Measurements from ENCODE around the gene KCNT1. TPM values are rescaled to one million over a fixed set of nuclear protein-coding genes. Genes with fewer than 3 reads are reported as not detected.

KCNT1 gene
- total RNA-seq, 2 experiments from 2014 or later, result not detected

GRCh38 chr9:135828656-135829055, 126.7 kb downstream of the KCNT1 start:
- DNase-seq (no peak), ATAC-seq (peak; percentile 19)
- Mint-ChIP-seq H3K36me3 (ENCODE audit: low read depth) (peaks cover 35% of the 10 kb centered on the region), H3K27ac (no peak overlapping the region), H3K4me1 (peaks cover 11% of the 10 kb centered on the region), H3K9me3 (ENCODE audit: low read depth) (peaks cover 6% of the 10 kb centered on the region), H3K4me3 (no peak overlapping the region), H3K27me3 (no peaks in the 10 kb centered on the region)
- intact Hi-C loops (cut with DNase I, micrococcal nuclease), result no loop called here
- POLR2A ChIA-PET, result no interaction called here
- CTCF ChIA-PET, result interaction anchor here (0.7 kb wide), 1 partner anchor 16 kb away, joined by 3 read pairs; no protein-coding TSS in a partner anchor

DNA sequence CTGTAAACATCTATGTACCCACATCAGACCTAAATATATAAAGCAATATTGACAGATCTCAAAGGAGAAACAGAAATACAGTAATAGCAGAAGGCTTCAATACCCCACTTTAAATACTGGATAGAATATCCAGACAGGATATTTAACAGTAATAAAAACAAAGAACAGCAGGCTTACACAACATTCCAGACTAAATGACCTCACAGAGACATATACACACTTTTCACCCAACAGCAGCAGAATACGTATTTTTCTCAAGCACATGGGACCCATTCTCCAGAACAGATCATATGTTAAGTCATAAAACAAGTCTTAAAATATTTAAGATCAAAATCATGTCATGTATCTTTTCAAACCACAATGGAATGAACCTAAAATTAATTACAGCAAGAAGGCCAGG, 128.5 kb downstream of the KCNT1 start:
- H3K27me3 Mint-ChIP-seq, result no peaks in the 10 kb centered on the region
- peaks cover 6% of the 10 kb centered on the region for H3K9me3 Mint-ChIP-seq (ENCODE audit: low read depth)
- H3K27ac Mint-ChIP-seq, result no peak overlapping the region
- DNase-seq (no peak), ATAC-seq (no peak)
- intact Hi-C loops (cut with DNase I, micrococcal nuclease), result no loop called here
- POLR2A ChIA-PET, result no interaction called here
- H3K36me3 Mint-ChIP-seq (ENCODE audit: low read depth), result peaks cover 26% of the 10 kb centered on the region
- H3K4me3 Mint-ChIP-seq, result no peak overlapping the region
- peaks cover 6% of the 10 kb centered on the region for H3K4me1 Mint-ChIP-seq
- CTCF ChIA-PET, result no interaction called here

GRCh38 chr9:135833864-135834263, 131.9 kb downstream of the KCNT1 start:
- ChIA-PET CTCF (no interaction called here), POLR2A (no interaction called here)
- peaks cover 2% of the 10 kb centered on the region for H3K9me3 Mint-ChIP-seq (ENCODE audit: low read depth)
- no peak for ATAC-seq
- H3K4me3 Mint-ChIP-seq, result no peak overlapping the region
- no peak overlapping the region for H3K27ac Mint-ChIP-seq
- H3K27me3 Mint-ChIP-seq, result no peaks in the 10 kb centered on the region
- intact Hi-C loops (cut with DNase I, micrococcal nuclease), result no loop called here
- peaks cover 14% of the 10 kb centered on the region for H3K36me3 Mint-ChIP-seq (ENCODE audit: low read depth)
- peaks cover under 1% of the 10 kb centered on the region for H3K4me1 Mint-ChIP-seq
- no peak for DNase-seq

- Mint-ChIP-seq H3K36me3 (ENCODE audit: low read depth) (peaks cover 9% of the 10 kb centered on the region), H3K27ac (no peak overlapping the region), H3K27me3 (no peaks in the 10 kb centered on the region), H3K9me3 (ENCODE audit: low read depth) (no peaks in the 10 kb centered on the region), H3K4me3 (no peak overlapping the region), H3K4me1 (no peaks in the 10 kb centered on the region)
- no peak for DNase-seq
- POLR2A ChIA-PET, result no interaction called here
- CTCF ChIA-PET, result interaction anchor here (0.6 kb wide), 1 partner anchor 56 kb away, joined by 3 read pairs; no protein-coding TSS in a partner anchor
- intact Hi-C loops (cut with DNase I, micrococcal nuclease), result no loop called here
- no peak for ATAC-seq
Observed at GRCh38 chr9:135835131-135835530, 133.1 kb downstream of the KCNT1 start.

GRCh38 chr9:135839516-135839915, 137.5 kb downstream of the KCNT1 start:
- DNase-seq, result no peak
- H3K4me3 Mint-ChIP-seq, result no peak overlapping the region
- ChIA-PET CTCF (interaction anchor here (0.8 kb wide), 1 partner anchor 528 kb away, joined by 3 read pairs; no protein-coding TSS in a partner anchor), POLR2A (no interaction called here)
- peaks cover 4% of the 10 kb centered on the region for H3K9me3 Mint-ChIP-seq (ENCODE audit: low read depth)
- H3K4me1 Mint-ChIP-seq, result peaks cover 7% of the 10 kb centered on the region
- intact Hi-C loops (cut with DNase I, micrococcal nuclease), result no loop called here
- no peak overlapping the region for H3K27ac Mint-ChIP-seq
- peaks cover 19% of the 10 kb centered on the region for H3K36me3 Mint-ChIP-seq (ENCODE audit: low read depth)
- ATAC-seq, result no peak
- no peaks in the 10 kb centered on the region for H3K27me3 Mint-ChIP-seq

- DNase-seq (no peak), ATAC-seq (no peak)
- Mint-ChIP-seq H3K4me3 (no peak overlapping the region), H3K27ac (no peak overlapping the region), H3K9me3 (ENCODE audit: low read depth) (peaks cover 8% of the 10 kb centered on the region), H3K36me3 (ENCODE audit: low read depth) (peaks cover 24% of the 10 kb centered on the region), H3K4me1 (peaks cover 7% of the 10 kb centered on the region), H3K27me3 (no peaks in the 10 kb centered on the region)
- intact Hi-C loops (cut with DNase I, micrococcal nuclease), result no loop called here
- CTCF ChIA-PET, result interaction anchor here (0.8 kb wide), 1 partner anchor 529 kb away, joined by 3 read pairs; no protein-coding TSS in a partner anchor
- POLR2A ChIA-PET, result no interaction called here
Observed at GRCh38 chr9:135840107-135840506, 138.1 kb downstream of the KCNT1 start.

GRCh38 chr9:135840539-135840938, 138.6 kb downstream of the KCNT1 start:
- Mint-ChIP-seq H3K4me1 (peaks cover 7% of the 10 kb centered on the region), H3K27ac (no peak overlapping the region), H3K4me3 (no peak overlapping the region), H3K9me3 (ENCODE audit: low read depth) (peaks cover 8% of the 10 kb centered on the region), H3K36me3 (ENCODE audit: low read depth) (peaks cover 29% of the 10 kb centered on the region), H3K27me3 (no peaks in the 10 kb centered on the region)
- DNase-seq, result no peak
- ATAC-seq, result no peak
- POLR2A ChIA-PET, result no interaction called here
- intact Hi-C loops (cut with DNase I, micrococcal nuclease), result no loop called here
- CTCF ChIA-PET, result no interaction called here

Other genes with a start within 250 kb of the KCNT1 start
- 1 to 10 TPM; 1.5 to 2.4 TPM for gene PPP1R26, start 222.4 kb upstream of the KCNT1 start, total RNA-seq
- gene MRPS2, start 201.5 kb upstream of the KCNT1 start, total RNA-seq, result 10 to 100 TPM; 50.0 to 70.6 TPM
- not detected for gene LCN1, start 180.7 kb upstream of the KCNT1 start, total RNA-seq
- not detected for gene OBP2A, start 156.1 kb upstream of the KCNT1 start, total RNA-seq
- not detected for gene PAEP, start 140.4 kb upstream of the KCNT1 start, total RNA-seq
- not detected for gene GLT6D1, start 62.6 kb upstream of the KCNT1 start, total RNA-seq
- not detected for gene LCN9, start 38.9 kb upstream of the KCNT1 start, total RNA-seq
- gene SOHLH1, start 2.7 kb upstream of the KCNT1 start, total RNA-seq, result not detected
- gene CAMSAP1, start 205.4 kb downstream of the KCNT1 start, total RNA-seq, result 10 to 100 TPM; 31.2 to 33.4 TPM

Data from activated CD4-positive, alpha-beta T cell treated with anti-CD3 and anti-CD28 coated beads for 36 hours (primary cell).